Endothelial cell of umbilical vein (primary cell): Measurements from ENCODE around the gene GLI3. TPM values are rescaled to one million over a fixed set of nuclear protein-coding genes. Genes with fewer than 3 reads are reported as not detected.

Experiments used
- BruUV-seq: library from RNA; stranded (reverse); fragments of 400-500 nt; replicated peaks from 2 replicates; lab custom pipeline; 2021; lab: Mats Ljungman, UMichigan
- CTCF ChIA-PET: fragments of 300-600, 350-600 bp; sonication (Branson Sonifier 250); formaldehyde crosslinking; loops from one replicate; lab custom pipeline; 2021; ENCODE audit warnings: antibody characterized with exemption, inconsistent platforms; lab: Charles Lee
- POLR2A ChIA-PET: fragments of 300-600, 350-600 bp; sonication (Branson Sonifier 250); formaldehyde crosslinking; loops from one replicate; lab custom pipeline; 2021; ENCODE audit warnings: antibody characterized with exemption, inconsistent platforms; lab: Charles Lee
- DNase-seq: peaks from one replicate; pipeline ENCODE4 v3.0.0-alpha.2; 2011; ENCODE audit warnings: low read depth, low spot score
- FAIRE-seq: peaks from 2 replicates; lab custom pipeline; 2011; peaks lifted over from hg19 to GRCh38; lab: Jason Lieb, UNC
- H2AFZ ChIP-seq: 2 replicates; pipeline ENCODE4 v1.6.0; 2012; ENCODE audit warnings: low read depth, low read length, control low read depth, inconsistent platforms
- H3K27ac ChIP-seq: 2 replicates; pipeline ENCODE4 v1.5.1; 2011; ENCODE audit warnings: low read depth, mild to moderate bottlenecking, control low read depth, low read length, moderate library complexity; ENCODE audit not compliant: insufficient read depth
- H3K27me3 ChIP-seq, 2 experiments: 2 replicates each; pipeline versions ENCODE4 v1.6.0 to v1.6.1; 2011; ENCODE audit warnings: low read length in 2 of 2, mixed read lengths in 1 of 2; ENCODE audit not compliant: control insufficient read depth in 2 of 2, insufficient read depth in 2 of 2
- H3K36me3 ChIP-seq, 2 experiments: 2 replicates in 1 of 2; 3 replicates in 1 of 2; pipeline ENCODE4 v1.5.1; 2011; ENCODE audit warnings: low read length in 2 of 2, mild to moderate bottlenecking in 1 of 2, moderate library complexity in 1 of 2; ENCODE audit not compliant: control insufficient read depth in 2 of 2, insufficient read depth in 2 of 2; ENCODE audit errors: extremely low read depth in 1 of 2
- H3K4me1 ChIP-seq: 3 replicates; pipeline ENCODE4 v1.5.1; 2011; ENCODE audit warnings: mild to moderate bottlenecking, low read length; ENCODE audit not compliant: control insufficient read depth, insufficient read depth; ENCODE audit errors: extremely low read depth
- H3K4me2 ChIP-seq: 2 replicates; pipeline ENCODE4 v1.6.1; 2011; ENCODE audit warnings: low read length, control low read depth, mixed read lengths; ENCODE audit not compliant: insufficient read depth
- H3K4me3 ChIP-seq, 3 experiments: fragments of 200-600 bp in 1 of 3; sonication (generic), shearing (Covaris generic) in 1 of 3; replicated peaks in 1 of 3; 2 replicates each; pipeline ENCODE4 v1.5.1; 2011 to 2016; ENCODE audit warnings: control low read depth in 3 of 3, low read length in 3 of 3, mild to moderate bottlenecking in 2 of 3, inconsistent platforms in 1 of 3, low read depth in 1 of 3, moderate library complexity in 1 of 3; ENCODE audit not compliant: insufficient read depth in 1 of 3
- H3K79me2 ChIP-seq: 2 replicates; pipeline ENCODE4 v1.6.0; 2012; ENCODE audit warnings: low read length, inconsistent platforms; ENCODE audit not compliant: control insufficient read depth, insufficient read depth
- H3K9ac ChIP-seq: replicated peaks from 2 replicates; pipeline ENCODE3; 2011; ENCODE audit warnings: low read length, control low read depth; ENCODE audit not compliant: insufficient read depth; ENCODE audit errors: extremely low read depth
- H3K9me1 ChIP-seq: replicated peaks from 3 replicates; pipeline ENCODE4 v1.6.0; 2011; ENCODE audit warnings: mild to moderate bottlenecking, low read length; ENCODE audit not compliant: control insufficient read depth, insufficient read depth; ENCODE audit errors: extremely low read depth
- H3K9me3 ChIP-seq: replicated peaks from 2 replicates; pipeline ENCODE4 v1.5.1; 2012; ENCODE audit warnings: low read length, inconsistent platforms; ENCODE audit not compliant: control insufficient read depth, insufficient read depth
- H4K20me1 ChIP-seq: replicated peaks from 2 replicates; pipeline ENCODE3; 2011; ENCODE audit warnings: mild to moderate bottlenecking, low read length; ENCODE audit not compliant: control insufficient read depth, insufficient read depth; ENCODE audit errors: extremely low read depth
- CTCF ChIP-seq, 2 donors: IDR thresholded peaks; 1 replicate in 1 of 2; 2 replicates in 1 of 2; pipeline ENCODE4 v1.5.1; 2011; ENCODE audit warnings: low read length in 2 of 2, mild to moderate bottlenecking in 2 of 2, moderate library complexity in 2 of 2, control low read depth in 1 of 2, inconsistent platforms in 1 of 2, low read depth in 1 of 2; ENCODE audit not compliant: insufficient read depth in 1 of 2; ENCODE audit errors: extremely low read depth in 1 of 2
- EZH2 ChIP-seq: IDR thresholded peaks from 2 replicates; pipeline ENCODE4 v1.6.1; 2012; ENCODE audit warnings: borderline replicate concordance, low read depth, mild to moderate bottlenecking, moderate library complexity, low read length, inconsistent platforms; ENCODE audit not compliant: severe bottlenecking
- FOS ChIP-seq: IDR thresholded peaks from 2 replicates; pipeline ENCODE4 v1.6.1; 2011; ENCODE audit warnings: mild to moderate bottlenecking, low read length, moderate library complexity, borderline replicate concordance; ENCODE audit not compliant: insufficient read depth
- GATA2 ChIP-seq: IDR thresholded peaks from 2 replicates; pipeline ENCODE4 v1.7.0; 2011; ENCODE audit warnings: low read depth, mild to moderate bottlenecking, moderate library complexity, mixed read lengths, low read length; ENCODE audit not compliant: insufficient read length, insufficient read depth
- JUN ChIP-seq: IDR thresholded peaks from 2 replicates; pipeline ENCODE4 v1.6.1; 2011; ENCODE audit warnings: borderline replicate concordance, low read depth; ENCODE audit not compliant: insufficient read length, insufficient read depth
- MAX ChIP-seq: IDR thresholded peaks from 2 replicates; pipeline ENCODE4 v1.6.1; 2011; ENCODE audit not compliant: insufficient read depth, insufficient read length
- MYC ChIP-seq: IDR thresholded peaks from one replicate; pipeline ENCODE4 v1.6.1; 2011; ENCODE audit warnings: mild to moderate bottlenecking, low read depth, low read length
- POLR2A ChIP-seq: IDR thresholded peaks from 2 replicates; pipeline ENCODE4 v1.6.1; 2012; ENCODE audit warnings: low read depth, mild to moderate bottlenecking, control low read depth, low read length
- POLR2AphosphoS5 ChIP-seq: IDR thresholded peaks from 2 replicates; pipeline ENCODE4 v1.6.1; 2012; ENCODE audit warnings: low read depth, mild to moderate bottlenecking, control low read depth, low read length, moderate library complexity; ENCODE audit not compliant: insufficient read depth
- dilution Hi-C: fragments of 300-500 bp; cut with MboI; formaldehyde crosslinking; loops from one replicate; pipeline ENCODE4 v1.15.0; 2019; ENCODE audit warnings: low sequenced_read_pairs; ENCODE audit not compliant: extremely low pct_ligation_motif_present
- intact Hi-C: fragments of 100-400 bp; cut with micrococcal nuclease; formaldehyde crosslinking; loops from one replicate; pipeline ENCODE4 v1.10.0; 2022
- polyA plus RNA-seq, 4 experiments: library from polyadenylated mRNA; depleted of rRNA in 3 of 4; stranded (reverse) in 3 of 4; unstranded in 1 of 4; fragments of >200 nt; gene quantifications; 2 replicates each; pipeline versions ENCODE4 v1.2.1 to v1.2.3, GENCODE V29; 2011 to 2012; ENCODE audit warnings: missing spikeins in 1 of 4
- total RNA-seq: library from RNA; stranded (reverse); gene quantifications from 2 replicates; pipeline ENCODE4 v1.2.3, GENCODE V29; 2021

The GLI3 gene
- total and polyA plus RNA-seq, 2 donors (not counting 3 experiments of a cell fraction or from before 2014, with no cell fraction given) = 6.0 to 24.9 TPM

DNA sequence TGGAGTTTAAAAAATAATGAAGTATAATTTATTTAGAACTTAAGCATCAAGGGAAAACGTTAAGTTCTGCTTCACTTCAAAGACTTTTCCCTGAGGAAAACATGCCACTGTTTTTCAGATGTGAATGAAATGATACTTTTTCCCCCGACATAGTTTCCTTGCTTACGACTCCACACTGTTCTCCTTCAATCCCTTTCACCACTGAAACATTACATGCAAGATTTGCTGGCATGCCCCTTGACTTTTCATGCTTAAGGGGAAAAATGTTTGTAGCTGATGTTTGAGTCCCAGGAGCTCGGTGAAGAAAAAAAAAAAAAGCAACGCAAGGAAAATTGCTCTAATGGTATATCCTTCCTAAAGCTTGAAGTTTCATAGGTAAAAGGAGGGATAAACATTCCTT lies 10.0 kb downstream of the GLI3 start:
- FAIRE-seq = no peak
- TF ChIP-seq MAX = no peak
- no peak for TF ChIP-seq JUN
- TF ChIP-seq FOS = no peak
- no peak for TF ChIP-seq GATA2
- TF ChIP-seq EZH2 = no peak
- no peak for TF ChIP-seq POLR2A
- TF ChIP-seq CTCF (IDR thresholded peaks at IDR 0.05; ENCODE audit: extremely low read depth in 1 of 2, insufficient read depth in 1 of 2, low read depth in 1 of 2, low read length in 2 of 2) = no peak
- no peak for TF ChIP-seq MYC
- no peak for TF ChIP-seq POLR2AphosphoS5
- no peaks in the 10 kb centered on the region for H3K9me1 ChIP-seq
- intact Hi-C loops (no loop called here), dilution Hi-C loops (loop anchor here (25.0 kb wide), 1 partner anchor 240 kb away; no protein-coding TSS in a partner anchor)
- H3K36me3 ChIP-seq = no peaks in the 10 kb centered on the region
- H3K9ac ChIP-seq = no peak overlapping the region
- H3K27ac ChIP-seq = no peak overlapping the region
- H3K9me3 ChIP-seq = no peaks in the 10 kb centered on the region
- no peak overlapping the region for H3K4me2 ChIP-seq
- CTCF ChIA-PET = no interaction called here
- BruUV-seq = no TSS peak
- peaks cover 11% of the 10 kb centered on the region for H3K4me1 ChIP-seq
- POLR2A ChIA-PET = no interaction called here
- H3K27me3 ChIP-seq = no peaks in the 10 kb centered on the region
- H2AFZ ChIP-seq = no peak overlapping the region
- H3K79me2 ChIP-seq = no peaks in the 10 kb centered on the region
- no peak overlapping the region for H3K4me3 ChIP-seq
- H4K20me1 ChIP-seq = no peaks in the 10 kb centered on the region
- no peak for DNase-seq
